HepG2 (cell line): Measurements from ENCODE around the gene TTC23. TPM values are rescaled to one million over a fixed set of nuclear protein-coding genes. Genes with fewer than 3 reads are reported as not detected.

Source experiments
- BHLHE40 ChIP-seq: IDR thresholded peaks from 2 replicates; pipeline ENCODE4 v1.6.1; 2011; ENCODE audit warnings: low read length, improper control_type of control experiment
- CBX1 ChIP-seq: IDR thresholded peaks from one replicate; pipeline ENCODE4 v1.6.1; 2016; ENCODE audit warnings: antibody characterized with exemption, low read depth
- DMTF1 ChIP-seq: sonication (generic); formaldehyde crosslinking; IDR thresholded peaks from 2 replicates; pipeline ENCODE4 v1.4.0; 2020; ENCODE audit warnings: mild to moderate bottlenecking, missing genetic modification reagents
- HMGXB4 ChIP-seq, 2 experiments: sonication (generic) in 1 of 2; formaldehyde crosslinking in 1 of 2; IDR thresholded peaks; 2 replicates each; pipeline versions ENCODE4 v1.4.0 to v1.6.1; 2018 to 2020; ENCODE audit warnings: missing genetic modification reagents in 2 of 2, borderline replicate concordance in 1 of 2, low read depth in 1 of 2, mild to moderate bottlenecking in 1 of 2, missing biosample characterization in 1 of 2
- HOXA9 ChIP-seq: sonication (generic); formaldehyde crosslinking; IDR thresholded peaks from 2 replicates; pipeline ENCODE4 v1.8.1; 2022; ENCODE audit warnings: missing genetic modification reagents, mild to moderate bottlenecking, moderate library complexity, borderline replicate concordance
- RBM39 ChIP-seq: fragments of 200-400 bp; formaldehyde crosslinking; IDR thresholded peaks from one replicate; pipeline ENCODE4 v1.6.1; 2018; ENCODE audit warnings: antibody characterized with exemption, mild to moderate bottlenecking, low read depth, low read length; ENCODE audit not compliant: poor library complexity, severe bottlenecking
- SMARCE1 ChIP-seq: fragments of 450-650 bp; IDR thresholded peaks from 2 replicates; pipeline ENCODE4 v1.6.1; 2017; ENCODE audit warnings: borderline replicate concordance
- SMYD3 ChIP-seq: sonication (generic); formaldehyde crosslinking; IDR thresholded peaks from 2 replicates; pipeline ENCODE4 v1.8.1; 2023; ENCODE audit warnings: mild to moderate bottlenecking, missing genetic modification reagents
- TEAD2 ChIP-seq: sonication (generic); formaldehyde crosslinking; IDR thresholded peaks from 2 replicates; pipeline ENCODE4 v1.9.0; 2021; ENCODE audit warnings: missing genetic modification reagents
- ZNF282 ChIP-seq: fragments of 450-650 bp; IDR thresholded peaks from 2 replicates; pipeline ENCODE4 v1.6.1; 2018; ENCODE audit not compliant: partially characterized antibody
- ZNF317 ChIP-seq: sonication (generic); formaldehyde crosslinking; IDR thresholded peaks from 2 replicates; pipeline ENCODE4 v1.5.0; 2020; ENCODE audit warnings: mild to moderate bottlenecking, missing genetic modification reagents
- ZNF350 ChIP-seq: sonication (generic); formaldehyde crosslinking; IDR thresholded peaks from 2 replicates; pipeline ENCODE4 v1.4.0; 2020; ENCODE audit warnings: mild to moderate bottlenecking, low read depth, missing genetic modification reagents, borderline replicate concordance
- ZNF468 ChIP-seq: sonication (generic); formaldehyde crosslinking; IDR thresholded peaks from 2 replicates; pipeline ENCODE4 v1.8.0; 2022; ENCODE audit warnings: mild to moderate bottlenecking, moderate library complexity, missing genetic modification reagents
- ZNF709 ChIP-seq: sonication (generic); formaldehyde crosslinking; IDR thresholded peaks from 2 replicates; pipeline ENCODE4 v1.5.0; 2020; ENCODE audit warnings: mild to moderate bottlenecking, missing genetic modification reagents
- polyA plus RNA-seq, 8 experiments: library from polyadenylated mRNA; depleted of rRNA in 3 of 8; stranded (reverse) in 7 of 8; unstranded in 1 of 8; fragments of >200 nt; fragmentation: Illumina TruSeq in 4 of 8; extraction: Trizol in 4 of 8; gene quantifications; 2 replicates each; pipeline versions ENCODE4 v1.2.1 to v1.2.3, GENCODE V29; 2011 to 2016; ENCODE audit warnings: low read depth in 4 of 8, missing spikeins in 1 of 8, mixed read lengths in 1 of 8; ENCODE audit not compliant: insufficient read depth in 1 of 8
- total RNA-seq, 5 experiments: library from RNA; depleted of rRNA; stranded (reverse); fragments of >200 nt; fragmentation: Illumina TruSeq; extraction: Trizol; gene quantifications; 2 replicates each; pipeline ENCODE4 v1.2.3, GENCODE V29; 2016; ENCODE audit warnings: low read depth in 1 of 5
- TF ChIP-seq, protein P1 (sequence below): sonication (generic); formaldehyde crosslinking; IDR thresholded peaks from 2 replicates; pipeline ENCODE4 v1.9.0; 2022; ENCODE audit warnings: low read depth, missing genetic modification reagents

TTC23 gene
- total and polyA plus RNA-seq, 2 of the 13 experiments (the other 11 are each of a cell fraction or from before 2014, with no cell fraction given): 1.6 to 11.7 TPM

- TF ChIP-seq DMTF1 (CRISPR knock-in tag) (no peak), ZNF709 (CRISPR knock-in tag) (no peak), HOXA9 (CRISPR knock-in tag) (no peak), SMARCE1 (no peak), HMGXB4 (CRISPR knock-in tag; IDR thresholded peaks at IDR 0.05; ENCODE audit: borderline replicate concordance in 1 of 2, low read depth in 1 of 2) (peak in 1 of 2 experiments; percentile 40; a peak in 2 of 4 replicates), SMYD3 (no peak), RBM39 (no peak), ZNF350 (CRISPR knock-in tag) (peak; percentile 65; the same call in 1 of the 2 replicates), TEAD2 (CRISPR knock-in tag) (no peak), ZNF317 (CRISPR knock-in tag) (no peak), ZNF282 (no peak), CBX1 (no peak), ZNF468 (no peak), BHLHE40 (no peak)
- TF ChIP-seq, protein P1, sequence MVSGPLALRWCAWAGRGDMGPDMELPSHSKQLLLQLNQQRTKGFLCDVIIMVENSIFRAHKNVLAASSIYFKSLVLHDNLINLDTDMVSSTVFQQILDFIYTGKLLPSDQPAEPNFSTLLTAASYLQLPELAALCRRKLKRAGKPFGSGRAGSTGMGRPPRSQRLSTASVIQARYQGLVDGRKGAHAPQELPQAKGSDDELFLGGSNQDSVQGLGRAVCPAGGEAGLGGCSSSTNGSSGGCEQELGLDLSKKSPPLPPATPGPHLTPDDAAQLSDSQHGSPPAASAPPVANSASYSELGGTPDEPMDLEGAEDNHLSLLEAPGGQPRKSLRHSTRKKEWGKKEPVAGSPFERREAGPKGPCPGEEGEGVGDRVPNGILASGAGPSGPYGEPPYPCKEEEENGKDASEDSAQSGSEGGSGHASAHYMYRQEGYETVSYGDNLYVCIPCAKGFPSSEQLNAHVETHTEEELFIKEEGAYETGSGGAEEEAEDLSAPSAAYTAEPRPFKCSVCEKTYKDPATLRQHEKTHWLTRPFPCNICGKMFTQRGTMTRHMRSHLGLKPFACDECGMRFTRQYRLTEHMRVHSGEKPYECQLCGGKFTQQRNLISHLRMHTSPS (CRISPR knock-in tag): no peak
Observed at GRCh38 chr15:99250857-99251841, 1.8 kb upstream of the TTC23 start, which contains the start of gene LRRC28 (continued).
